Colon (tissue), 2 donors: Measurements from ENCODE around the gene NLGN2.

Experiments used
- FAIRE-seq: peaks from 2 replicates; lab custom pipeline; 2012; peaks lifted over from hg19 to GRCh38; lab: Jason Lieb, UNC
- donor health status: control.
- donor health status: control.

Gene NLGN2

GRCh38 chr17:7414837-7415236 lies 7.2 kb downstream of the NLGN2 start:
- FAIRE-seq: no peak

GRCh38 chr17:7415784-7416183 lies 8.1 kb downstream of the NLGN2 start:
- no peak for FAIRE-seq

GRCh38 chr17:7416323-7416722 lies 8.7 kb downstream of the NLGN2 start:
- no peak for FAIRE-seq

GRCh38 chr17:7417056-7417655 lies 9.5 kb downstream of the NLGN2 start:
- no peak for FAIRE-seq

DNA sequence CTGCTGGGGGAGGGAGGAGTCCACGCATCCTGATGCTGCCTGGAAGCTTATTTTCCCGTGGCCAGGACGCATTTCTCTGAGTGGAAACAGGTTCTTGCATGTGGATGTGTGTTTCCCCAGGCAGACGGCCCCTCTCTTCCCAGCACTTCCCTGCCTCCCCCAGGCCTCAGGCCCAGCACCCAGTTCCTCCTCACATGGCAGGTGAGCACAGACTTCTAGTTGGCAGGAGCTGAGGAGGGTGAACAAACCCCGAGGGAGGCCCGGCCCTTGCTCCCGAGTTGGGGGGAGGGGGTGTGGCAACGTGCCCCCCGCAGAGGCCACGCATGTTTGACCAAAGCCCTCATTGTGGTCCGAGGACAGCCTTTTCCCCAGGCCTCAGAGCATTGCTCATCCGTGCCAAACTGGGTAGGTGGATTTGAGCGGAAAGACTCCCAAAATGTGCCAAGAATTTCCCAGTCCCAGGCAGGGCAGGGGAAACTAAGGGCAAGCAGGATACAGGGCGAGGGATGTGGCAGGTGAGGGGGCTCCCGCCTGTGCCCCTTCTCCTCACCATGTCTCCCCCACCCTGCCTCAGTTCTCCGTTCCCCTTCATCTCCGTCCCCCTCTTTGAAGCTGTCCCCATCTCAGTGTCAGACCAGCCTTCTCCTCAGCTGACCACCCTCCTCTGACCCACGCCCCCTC lies 11.0 kb downstream of the NLGN2 start:
- no peak for FAIRE-seq

GRCh38 chr17:7419819-7420610 lies 12.4 kb downstream of the NLGN2 start, which contains the start of gene SPEM1:
SPEM1 (plus strand) TSS chr17:7420324; CDS start chr17:7420385, 61 bp downstream.
- no peak for FAIRE-seq

DNA sequence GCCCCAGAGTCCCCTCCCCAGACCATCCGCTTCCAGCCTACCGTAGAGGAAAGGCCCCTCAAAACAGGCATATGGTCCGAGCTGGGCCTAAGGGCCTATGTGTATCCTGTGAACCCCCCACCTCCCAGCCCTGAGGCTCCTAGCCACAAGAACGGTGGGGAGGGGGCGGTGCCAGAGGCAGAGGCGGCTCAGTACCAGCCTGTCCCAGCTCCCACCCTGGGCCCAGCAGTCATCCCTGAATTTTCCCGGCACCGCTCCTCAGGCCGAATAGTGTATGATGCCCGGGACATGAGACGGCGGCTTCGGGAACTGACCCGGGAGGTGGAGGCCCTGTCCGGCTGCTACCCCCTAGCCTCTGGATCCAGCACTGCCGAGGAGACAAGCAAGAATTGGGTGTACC lies 13.5 kb downstream of the NLGN2 start:
- FAIRE-seq: no peak

DNA sequence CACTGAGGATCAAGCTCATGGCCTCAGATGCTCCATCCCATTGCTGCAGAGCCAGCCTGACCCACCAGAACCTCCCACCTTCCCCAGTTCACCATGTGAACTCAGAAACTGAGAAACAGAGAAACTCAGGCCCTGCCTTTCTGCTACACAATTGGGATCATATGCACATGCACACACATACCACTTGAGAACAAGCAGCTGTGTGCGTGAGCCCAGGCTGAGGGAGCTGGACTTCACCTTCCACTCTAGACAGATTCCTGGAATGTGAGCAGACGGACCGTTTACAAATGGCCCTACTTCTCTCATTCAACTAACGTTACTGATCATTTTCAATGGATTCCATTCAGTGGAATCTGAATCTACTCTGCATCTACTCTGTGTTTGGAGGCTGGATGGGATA lies 16.0 kb downstream of the NLGN2 start:
- no peak for FAIRE-seq

GRCh38 chr17:7425316-7425715 lies 17.7 kb downstream of the NLGN2 start, which contains the start of gene SPEM2:
SPEM2 (plus strand) TSS chr17:7425616; CDS start chr17:7425689, 73 bp downstream.
- no peak for FAIRE-seq

GRCh38 chr17:7425756-7426155 lies 18.1 kb downstream of the NLGN2 start:
- no peak for FAIRE-seq

GRCh38 chr17:7426203-7426863 lies 18.7 kb downstream of the NLGN2 start:
- FAIRE-seq: no peak

DNA sequence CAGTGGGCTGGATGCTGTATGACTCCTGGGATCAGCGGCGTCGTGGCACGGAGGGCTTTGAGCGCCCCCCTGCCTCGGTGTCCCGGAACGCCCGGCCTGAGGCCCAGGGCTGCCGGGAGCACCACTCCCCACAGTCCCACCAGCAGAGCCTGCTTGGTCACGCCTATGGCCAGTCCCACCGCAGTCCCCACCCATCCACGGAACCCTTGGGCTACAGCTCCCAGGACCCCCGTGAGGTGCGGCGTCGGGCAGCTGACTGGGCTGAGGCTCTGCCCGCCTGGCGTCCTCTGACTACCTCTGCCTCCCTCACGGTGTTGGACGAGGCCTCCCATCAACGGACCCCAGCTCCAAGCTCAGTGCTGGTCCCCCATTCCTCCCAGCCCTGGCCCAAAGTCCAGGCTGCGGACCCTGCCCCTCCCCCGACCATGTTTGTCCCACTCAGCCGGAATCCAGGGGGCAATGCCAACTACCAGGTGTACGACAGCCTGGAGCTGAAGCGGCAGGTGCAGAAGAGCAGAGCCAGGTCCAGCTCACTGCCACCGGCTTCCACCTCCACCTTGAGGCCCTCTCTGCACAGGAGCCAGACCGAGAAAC lies 19.3 kb downstream of the NLGN2 start:
- no peak for FAIRE-seq

GRCh38 chr17:7427549-7427948 lies 19.9 kb downstream of the NLGN2 start:
- no peak for FAIRE-seq

GRCh38 chr17:7428557-7428956 lies 20.9 kb downstream of the NLGN2 start, which contains the start of gene SPEM3:
SPEM3 (plus strand) TSS chr17:7428857; CDS start chr17:7428903, 46 bp downstream.
- no peak for FAIRE-seq

- no peak for FAIRE-seq
These were observed 22.1 kb downstream of the NLGN2 start for GRCh38 chr17:7429722-7430121.

GRCh38 chr17:7431231-7431630 lies 23.6 kb downstream of the NLGN2 start:
- FAIRE-seq: no peak

GRCh38 chr17:7432296-7432695 lies 24.7 kb downstream of the NLGN2 start:
- FAIRE-seq: no peak

- no peak for FAIRE-seq
These were observed 28.3 kb downstream of the NLGN2 start for GRCh38 chr17:7435676-7436555.

- FAIRE-seq: no peak
These were observed 29.1 kb downstream of the NLGN2 start for GRCh38 chr17:7436556-7437368.

DNA sequence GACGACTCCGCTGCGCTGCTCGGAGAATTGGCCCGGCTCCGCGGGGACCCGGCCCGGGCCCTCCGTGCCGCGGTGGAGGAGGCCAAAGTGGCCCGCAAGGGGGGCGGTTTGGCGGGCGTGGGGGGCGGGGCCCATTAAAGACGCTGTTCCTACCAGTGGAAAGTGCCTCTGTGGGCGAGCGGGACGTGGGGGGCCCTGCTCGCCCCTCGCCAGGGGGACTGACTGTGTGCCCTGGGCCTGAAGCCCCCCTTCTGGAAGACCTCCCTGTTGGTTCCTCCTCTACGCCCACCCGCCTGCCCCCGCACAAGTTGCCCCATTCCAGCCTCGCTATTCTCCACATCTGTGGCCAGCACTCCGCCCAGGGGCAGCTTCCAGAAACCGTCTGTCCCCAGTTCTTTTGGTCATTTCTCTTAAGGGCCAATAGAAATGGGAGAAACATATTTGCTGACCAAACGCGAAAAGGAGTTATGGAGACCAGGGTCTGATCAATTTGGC lies 29.8 kb downstream of the NLGN2 start:
- no peak for FAIRE-seq
